H1 (cell line): ENCODE results near the gene SLX4IP. TPM values are rescaled to one million over a fixed set of nuclear protein-coding genes. Genes with fewer than 3 reads are reported as not detected.

ENCODE experiments used
- CTCF ChIA-PET: fragments of 300-600 bp; sonication (Branson Sonifier 250); formaldehyde crosslinking; loops from one replicate; lab custom pipeline; 2021; ENCODE audit not compliant: partially characterized antibody; lab: Charles Lee
- POLR2A ChIA-PET: fragments of 300-600 bp; sonication (Branson Sonifier 250); formaldehyde crosslinking; loops from one replicate; lab custom pipeline; 2021; ENCODE audit warnings: inconsistent platforms; ENCODE audit not compliant: partially characterized antibody; lab: Charles Lee
- DNase-seq, 2 experiments: peaks; one replicate each; pipeline versions ENCODE4 v3.0.0 to v3.0.0-alpha.2; 2010 to 2022; ENCODE audit warnings: low spot score in 2 of 2, low read depth in 1 of 2, mixed read lengths in 1 of 2
- FAIRE-seq: peaks from 2 replicates; lab custom pipeline; 2011; peaks lifted over from hg19 to GRCh38; lab: Jason Lieb, UNC
- H2AFZ ChIP-seq: 2 replicates; pipeline ENCODE4 v1.8.1; 2012; ENCODE audit warnings: low read length, inconsistent platforms
- H2AK5ac ChIP-seq: 2 replicates; pipeline ENCODE4 v1.6.1; 2013; ENCODE audit warnings: low read depth, low read length
- H2BK120ac ChIP-seq: replicated peaks from 2 replicates; pipeline ENCODE3; 2013; ENCODE audit warnings: low read depth, low read length, inconsistent platforms
- H2BK12ac ChIP-seq: 2 replicates; pipeline ENCODE4 v1.6.1; 2013; ENCODE audit warnings: low read depth, low read length
- H2BK15ac ChIP-seq: 2 replicates; pipeline ENCODE4 v1.6.1; 2013; ENCODE audit warnings: low read length
- H2BK20ac ChIP-seq: 2 replicates; pipeline ENCODE4 v1.6.1; 2013; ENCODE audit warnings: low read length
- H2BK5ac ChIP-seq: 2 replicates; pipeline ENCODE4 v1.6.1; 2013; ENCODE audit warnings: low read depth, low read length
- H3K14ac ChIP-seq: 2 replicates; pipeline ENCODE4 v1.6.1; 2013; ENCODE audit warnings: inconsistent platforms; ENCODE audit not compliant: insufficient read length
- H3K18ac ChIP-seq: 2 replicates; pipeline ENCODE4 v1.6.1; 2013; ENCODE audit warnings: low read length; ENCODE audit errors: extremely low read depth
- H3K23ac ChIP-seq: 2 replicates; pipeline ENCODE4 v1.6.1; 2013; ENCODE audit warnings: inconsistent platforms; ENCODE audit not compliant: insufficient read length
- H3K23me2 ChIP-seq: 2 replicates; pipeline ENCODE4 v1.6.1; 2013; ENCODE audit warnings: low read depth, low read length
- H3K27ac ChIP-seq: 2 replicates; pipeline ENCODE4 v1.6.1; 2011; ENCODE audit warnings: low read depth, low read length, inconsistent platforms
- H3K27me3 ChIP-seq, 4 experiments: replicated peaks in 1 of 4; 1 replicate in 1 of 4; 2 replicates in 3 of 4; pipeline versions ENCODE4 v1.6.1 to v1.8.1; 2011 to 2013; ENCODE audit warnings: low read length in 3 of 4, mild to moderate bottlenecking in 3 of 4, inconsistent platforms in 2 of 4, mixed read lengths in 2 of 4, moderate library complexity in 1 of 4; ENCODE audit not compliant: control insufficient read depth in 3 of 4, insufficient read depth in 3 of 4; ENCODE audit errors: extremely low read depth in 1 of 4
- H3K36me3 ChIP-seq, 4 experiments: 2 replicates each; pipeline versions ENCODE4 v1.6.1 to v1.8.1; 2011 to 2013; ENCODE audit warnings: mild to moderate bottlenecking in 4 of 4, low read length in 3 of 4, moderate library complexity in 2 of 4, control low read depth in 1 of 4, inconsistent platforms in 1 of 4; ENCODE audit not compliant: insufficient read depth in 4 of 4, control insufficient read depth in 2 of 4
- H3K4ac ChIP-seq: replicated peaks from 2 replicates; pipeline ENCODE3; 2013; ENCODE audit warnings: low read length, low read depth, mixed read lengths, inconsistent platforms; ENCODE audit not compliant: insufficient read length
- H3K4me1 ChIP-seq, 4 experiments: replicated peaks in 1 of 4; 1 replicate in 1 of 4; 2 replicates in 3 of 4; pipeline versions ENCODE4 v1.6.1 to v1.8.1; 2011 to 2013; ENCODE audit warnings: low read length in 3 of 4, inconsistent platforms in 2 of 4, mixed read lengths in 1 of 4; ENCODE audit not compliant: insufficient read depth in 4 of 4, control insufficient read depth in 3 of 4
- H3K4me2 ChIP-seq, 2 experiments: 2 replicates each; pipeline versions ENCODE4 v1.6.1 to v1.8.1; 2011 to 2013; ENCODE audit warnings: low read depth in 2 of 2, low read length in 2 of 2, control low read depth in 1 of 2, inconsistent platforms in 1 of 2, mild to moderate bottlenecking in 1 of 2; ENCODE audit not compliant: insufficient read depth in 1 of 2
- H3K4me3 ChIP-seq, 4 experiments: fragments of 200-600, 300-600 bp in 1 of 4; sonication (generic), shearing (Covaris generic), sonication (Bioruptor Twin) in 1 of 4; 2 replicates each; pipeline versions ENCODE4 v1.5.1 to v1.8.1; 2011 to 2016; ENCODE audit warnings: low read length in 4 of 4, low read depth in 3 of 4, control low read depth in 2 of 4, inconsistent platforms in 2 of 4, mild to moderate bottlenecking in 2 of 4, mixed read lengths in 1 of 4, moderate library complexity in 1 of 4; ENCODE audit not compliant: insufficient read depth in 2 of 4; ENCODE audit errors: extremely low read depth in 1 of 4
- H3K56ac ChIP-seq: replicated peaks from 2 replicates; pipeline ENCODE3; 2013; ENCODE audit warnings: low read depth, mild to moderate bottlenecking, mixed read lengths, low read length, inconsistent platforms; ENCODE audit not compliant: insufficient read length
- H3K79me1 ChIP-seq: 2 replicates; pipeline ENCODE4 v1.6.1; 2013; ENCODE audit warnings: low read depth, low read length, control low read depth
- H3K79me2 ChIP-seq, 2 experiments: 2 replicates each; pipeline versions ENCODE4 v1.6.1 to v1.8.1; 2012 to 2013; ENCODE audit warnings: low read length in 2 of 2, mild to moderate bottlenecking in 2 of 2, inconsistent platforms in 1 of 2; ENCODE audit not compliant: insufficient read depth in 2 of 2, control insufficient read depth in 1 of 2
- H3K9ac ChIP-seq, 4 experiments: replicated peaks in 1 of 4; 1 replicate in 1 of 4; 2 replicates in 3 of 4; pipeline versions ENCODE4 v1.6.1 to v1.8.1; 2011 to 2013; ENCODE audit warnings: low read depth in 3 of 4, low read length in 3 of 4, control low read depth in 2 of 4, mild to moderate bottlenecking in 2 of 4, moderate library complexity in 2 of 4, inconsistent platforms in 1 of 4; ENCODE audit errors: extremely low read depth in 1 of 4
- H3K9me3 ChIP-seq, 2 experiments: 2 replicates each; pipeline versions ENCODE4 v1.6.1 to v1.8.1; 2012 to 2013; ENCODE audit warnings: mild to moderate bottlenecking in 2 of 2, moderate library complexity in 2 of 2, control low read depth in 1 of 2, inconsistent platforms in 1 of 2, low read depth in 1 of 2, low read length in 1 of 2, mixed read lengths in 1 of 2; ENCODE audit not compliant: insufficient read depth in 2 of 2
- H4K20me1 ChIP-seq, 2 experiments: replicated peaks in 1 of 2; 2 replicates each; pipeline versions ENCODE3 to v1.8.1; 2011 to 2013; ENCODE audit warnings: inconsistent platforms in 2 of 2, low read length in 2 of 2, mild to moderate bottlenecking in 1 of 2; ENCODE audit not compliant: insufficient read depth in 2 of 2, control insufficient read depth in 1 of 2
- H4K5ac ChIP-seq: 2 replicates; pipeline ENCODE4 v1.6.1; 2013; ENCODE audit warnings: low read length, low read depth, mixed read lengths, inconsistent platforms; ENCODE audit not compliant: insufficient read length
- H4K8ac ChIP-seq: 2 replicates; pipeline ENCODE4 v1.8.0; 2013; ENCODE audit warnings: mild to moderate bottlenecking, moderate library complexity, low read length, inconsistent platforms; ENCODE audit not compliant: insufficient read depth; ENCODE audit errors: extremely low read depth
- H4K91ac ChIP-seq: replicated peaks from 2 replicates; pipeline ENCODE3; 2013; ENCODE audit warnings: low read length, mixed read lengths, inconsistent platforms; ENCODE audit not compliant: insufficient read length
- ASH2L ChIP-seq: fragments of 200-600, 300-600 bp; sonication (generic); IDR thresholded peaks from one replicate; pipeline ENCODE4 v1.7.1; 2017; ENCODE audit warnings: low read length
- BRCA1 ChIP-seq: IDR thresholded peaks from 2 replicates; pipeline ENCODE4 v1.6.1; 2012; ENCODE audit warnings: low read depth, low read length, improper control_type of control experiment
- CREB1 ChIP-seq: IDR thresholded peaks from 2 replicates; pipeline ENCODE4 v1.6.1; 2012; ENCODE audit warnings: inconsistent platforms
- CTBP2 ChIP-seq: IDR thresholded peaks from 2 replicates; pipeline ENCODE4 v1.7.0; 2011; ENCODE audit warnings: borderline replicate concordance, mild to moderate bottlenecking, moderate library complexity, mixed read lengths, low read length; ENCODE audit not compliant: insufficient read depth, insufficient read length
- HDAC6 ChIP-seq: IDR thresholded peaks from one replicate; pipeline ENCODE4 v1.7.1; 2012; ENCODE audit warnings: low read depth, mild to moderate bottlenecking, inconsistent platforms, low read length, moderate library complexity
- KDM1A ChIP-seq: fragments of 200-600, 300-600 bp; sonication (generic); IDR thresholded peaks from 2 replicates; pipeline ENCODE4 v1.7.1; 2016; ENCODE audit warnings: mild to moderate bottlenecking, low read length, borderline replicate concordance
- KDM5A ChIP-seq: fragments of 200-600 bp; IDR thresholded peaks from 2 replicates; pipeline ENCODE4 v1.7.1; 2012; ENCODE audit warnings: mild to moderate bottlenecking, low read length, inconsistent platforms, mixed read lengths
- RFX5 ChIP-seq: IDR thresholded peaks from 2 replicates; pipeline ENCODE4 v1.6.1; 2011; ENCODE audit warnings: low read depth, low read length, improper control_type of control experiment, borderline replicate concordance
- RXRA ChIP-seq: IDR thresholded peaks from 2 replicates; pipeline ENCODE4 v1.6.1; 2011; ENCODE audit warnings: low read depth, mild to moderate bottlenecking, low read length, moderate library complexity; ENCODE audit not compliant: insufficient read depth
- SRF ChIP-seq: IDR thresholded peaks from 2 replicates; pipeline ENCODE4 v1.6.1; 2011; ENCODE audit warnings: mild to moderate bottlenecking, low read depth, low read length, moderate library complexity
- TAF7 ChIP-seq: optimal IDR thresholded peaks from 2 replicates; pipeline ENCODE3; 2011; ENCODE audit warnings: low read depth, mild to moderate bottlenecking, inconsistent platforms, low read length, moderate library complexity, borderline replicate concordance
- YY1 ChIP-seq: IDR thresholded peaks from 2 replicates; pipeline ENCODE4 v1.6.1; 2011; ENCODE audit warnings: low read depth, mild to moderate bottlenecking, low read length
- WGBS, 2 experiments: shearing (Covaris generic) in 1 of 2; methylation state at CpG; one replicate each; pipeline versions ENCODE4 v1.1.6 to v1.1.7; 2013 to 2015; ENCODE audit warnings: low lambda C conversion rate in 2 of 2, mixed read lengths in 2 of 2, inconsistent platforms in 1 of 2, low coverage in 1 of 2, missing lambda C conversion rate in 1 of 2; ENCODE audit not compliant: insufficient replicate concordance in 2 of 2, insufficient coverage in 1 of 2, insufficient read length in 1 of 2; ENCODE audit errors: extremely low coverage in 1 of 2, missing lambda C conversion rate in 1 of 2; 5-methylcytosine and 5-hydroxymethylcytosine counted together
- polyA plus RNA-seq, 7 experiments: library from polyadenylated mRNA; depleted of rRNA in 3 of 7; stranded (reverse) in 5 of 7; unstranded in 2 of 7; fragments of >200 nt in 5 of 7; fragments of 200-250 nt in 2 of 7; gene quantifications; 1 replicate in 5 of 7; 2 replicates in 1 of 7; 4 replicates in 1 of 7; pipeline versions ENCODE4 v1.2.1 to v1.2.3, GENCODE V29; 2011 to 2013; ENCODE audit warnings: missing spikeins in 2 of 7, mixed read lengths in 2 of 7
- total RNA-seq: library from RNA; stranded (reverse); fragmentation: NEBNext Ultra II Directional; extraction: Animal tissue kit (Norgen Biotek cat#: 25700); gene quantifications from 2 replicates; pipeline ENCODE4 v1.2.1, GENCODE V29; 2021
- TF ChIP-seq, protein P1 (sequence below): IDR thresholded peaks from 2 replicates; pipeline ENCODE4 v1.6.1; 2012; ENCODE audit warnings: low read length, inconsistent platforms

The SLX4IP gene
- total and polyA plus RNA-seq, 2 of the 8 experiments (the other 6 are each of a cell fraction or from before 2014, with no cell fraction given) = 2.4 to 8.7 TPM

DNA sequence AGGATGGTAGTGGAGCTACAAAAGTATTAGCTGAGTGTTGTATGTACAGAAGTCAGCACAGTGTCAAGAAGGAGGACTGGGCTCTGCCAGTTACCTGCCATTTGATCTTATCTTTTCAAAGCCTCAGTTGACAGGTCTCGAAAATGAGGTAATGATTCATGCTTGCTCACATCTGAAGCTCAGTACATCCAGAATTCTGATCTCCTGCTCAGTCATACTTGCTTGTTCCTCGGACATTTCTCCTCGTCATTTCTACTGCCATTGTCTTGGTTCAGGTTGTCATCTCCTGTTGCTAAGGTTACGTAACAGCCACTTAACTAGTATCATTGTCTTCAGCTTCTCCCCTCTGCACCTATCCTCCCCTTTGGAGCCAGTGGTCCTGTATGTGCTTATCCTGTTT lies 89.5 kb downstream of the SLX4IP start:
- no peak for FAIRE-seq
- H2BK5ac ChIP-seq = no peak overlapping the region
- H3K9me3 ChIP-seq = no peaks in the 10 kb centered on the region
- H2AK5ac ChIP-seq = peak overlapping the region; percentile 41; the same call in 1 of the 2 replicates
- H3K36me3 ChIP-seq = no peaks in the 10 kb centered on the region
- no peaks in the 10 kb centered on the region for H3K27me3 ChIP-seq
- no peak overlapping the region for H4K91ac ChIP-seq
- H2BK12ac ChIP-seq = no peak overlapping the region; the same call in 1 of the 2 replicates
- no peak overlapping the region for H2AFZ ChIP-seq
- ChIA-PET CTCF (interaction anchor here (0.6 to 3.3 kb wide), 5 partner anchors 10 to 299 kb away, joined by 3 to 17 read pairs (median 3); no protein-coding TSS in a partner anchor), POLR2A (no interaction called here)
- H2BK20ac ChIP-seq = no peak overlapping the region
- H3K18ac ChIP-seq = no peak overlapping the region
- H3K9ac ChIP-seq = no peak overlapping the region
- H3K14ac ChIP-seq = no peak overlapping the region
- H3K4me2 ChIP-seq = peak overlapping the region in 1 of 2 experiments; percentile 31; a peak in 1 of 4 replicates
- H3K4me3 ChIP-seq = no peak overlapping the region
- H2BK120ac ChIP-seq = no peak overlapping the region
- no peak overlapping the region for H3K23ac ChIP-seq
- H2BK15ac ChIP-seq = no peak overlapping the region
- H4K8ac ChIP-seq = no peak overlapping the region
- H3K79me1 ChIP-seq = peaks cover 2% of the 10 kb centered on the region; the same call in 1 of the 2 replicates
- H3K56ac ChIP-seq = no peak overlapping the region
- DNase-seq = no peak
- no peak overlapping the region for H4K5ac ChIP-seq
- peaks cover 0 to 8% of the 10 kb centered on the region in 2 experiments; a peak in 1 of 4 replicates for H3K79me2 ChIP-seq
- no peaks in the 10 kb centered on the region for H3K23me2 ChIP-seq
- H3K4me1 ChIP-seq = peaks cover 5 to 12% (median 8%) of the 10 kb centered on the region in 4 experiments
- H3K4ac ChIP-seq = no peak overlapping the region
- H3K27ac ChIP-seq = no peak overlapping the region
- 82% methylated on average over 4 of the region's 4 CpGs; no CpG with 5 or more reads in 1 of the 2 experiments for WGBS, 2 experiments
- no peaks in the 10 kb centered on the region for H4K20me1 ChIP-seq
- TF ChIP-seq CREB1 = no peak
- no peak for TF ChIP-seq YY1
- TF ChIP-seq RXRA = no peak
- no peak for TF ChIP-seq HDAC6
- no peak for TF ChIP-seq SRF
- TF ChIP-seq TAF7 = no peak
- TF ChIP-seq RFX5 = no peak
- TF ChIP-seq KDM5A = no peak
- TF ChIP-seq BRCA1 = no peak
- TF ChIP-seq, protein P1, sequence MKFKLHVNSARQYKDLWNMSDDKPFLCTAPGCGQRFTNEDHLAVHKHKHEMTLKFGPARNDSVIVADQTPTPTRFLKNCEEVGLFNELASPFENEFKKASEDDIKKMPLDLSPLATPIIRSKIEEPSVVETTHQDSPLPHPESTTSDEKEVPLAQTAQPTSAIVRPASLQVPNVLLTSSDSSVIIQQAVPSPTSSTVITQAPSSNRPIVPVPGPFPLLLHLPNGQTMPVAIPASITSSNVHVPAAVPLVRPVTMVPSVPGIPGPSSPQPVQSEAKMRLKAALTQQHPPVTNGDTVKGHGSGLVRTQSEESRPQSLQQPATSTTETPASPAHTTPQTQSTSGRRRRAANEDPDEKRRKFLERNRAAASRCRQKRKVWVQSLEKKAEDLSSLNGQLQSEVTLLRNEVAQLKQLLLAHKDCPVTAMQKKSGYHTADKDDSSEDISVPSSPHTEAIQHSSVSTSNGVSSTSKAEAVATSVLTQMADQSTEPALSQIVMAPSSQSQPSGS = no peak
- no peak for TF ChIP-seq KDM1A
- no peak for TF ChIP-seq CTBP2
- TF ChIP-seq ASH2L = no peak
